Measurements from ENCODE around the gene CIB4. TPM values are rescaled to one million over a fixed set of nuclear protein-coding genes. Genes with fewer than 3 reads are reported as not detected.

Gene CIB4
- total and polyA plus RNA-seq, 2 of the 4 experiments (the other 2 are of a cell fraction) = not detected

DNA sequence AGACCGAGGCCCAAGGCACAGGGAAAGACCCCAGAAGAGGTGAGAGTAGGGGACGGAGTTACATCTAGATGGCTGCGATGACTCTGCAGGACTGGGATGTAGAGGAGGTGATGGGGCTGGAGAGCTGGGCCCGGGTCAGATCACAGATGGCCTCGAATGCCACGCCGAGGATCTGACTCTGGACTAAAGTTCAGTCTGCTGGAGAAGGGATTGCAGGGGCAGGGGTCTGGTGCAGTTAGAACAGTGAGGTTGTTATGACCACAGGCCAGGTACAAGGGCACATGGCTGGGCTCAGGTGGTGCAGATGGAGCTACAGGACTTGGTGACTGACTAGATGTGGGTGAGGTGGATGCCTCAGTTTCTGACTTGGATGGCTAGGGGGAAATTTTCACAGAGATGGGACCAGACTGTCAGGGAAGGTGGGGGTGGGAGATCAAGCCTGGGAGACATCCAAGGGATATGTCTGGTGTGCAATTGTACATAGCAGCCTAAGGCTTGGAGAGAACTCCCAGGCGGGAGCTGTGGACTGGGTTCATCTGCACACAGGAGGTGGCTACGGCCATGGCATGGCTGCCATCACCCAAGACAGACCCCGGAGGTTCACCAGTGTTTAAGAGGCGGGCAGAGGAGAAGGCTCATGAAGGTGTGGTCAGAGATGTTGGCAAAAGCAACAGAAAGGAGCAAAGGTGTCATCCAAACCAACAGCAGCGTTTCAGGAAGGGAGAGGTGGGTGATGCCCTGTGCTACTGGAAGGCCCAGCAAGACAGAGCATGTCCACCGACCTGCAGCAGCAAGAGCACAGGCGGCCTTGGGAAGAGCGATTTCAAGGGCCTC, 66.9 kb downstream of the CIB4 start:
- Histone ChIP-seq H2BK5ac (ENCODE audit: low read depth, low read length, poor library complexity, severe bottlenecking) (no peak overlapping the region), H2AK9ac (replicated peaks; ENCODE audit: low read depth, low read length, poor library complexity) (no peak overlapping the region), H4K8ac (ENCODE audit: low read depth in 2 of 2, low read length in 2 of 2) (no peak overlapping the region), H3K9me1 (ENCODE audit: insufficient read depth, low read length) (no peaks in the 10 kb centered on the region), H3K79me1 (ENCODE audit: low read depth in 1 of 2, low read length in 2 of 2) (no peaks in the 10 kb centered on the region), H2BK15ac (ENCODE audit: low read depth, low read length) (no peak overlapping the region), H2AFZ (replicated peaks; ENCODE audit: low read length, poor library complexity) (no peak overlapping the region), H3K9ac (ENCODE audit: low read depth, low read length) (no peak overlapping the region), H3K4me3 (ENCODE audit: insufficient read depth, low read depth, low read length) (no peak overlapping the region), H3K9me3 (ENCODE audit: control insufficient read depth, insufficient read depth, low read length) (no peaks in the 10 kb centered on the region), H3K18ac (ENCODE audit: low read depth, low read length) (no peak overlapping the region), H3K14ac (replicated peaks; ENCODE audit: low read depth, low read length) (no peak overlapping the region), H4K91ac (ENCODE audit: insufficient read depth, low read depth, low read length) (no peak overlapping the region), H3K27ac (ENCODE audit: insufficient read depth, low read length) (no peak overlapping the region), H3K4ac (ENCODE audit: low read depth, low read length) (no peak overlapping the region), H3K56ac (ENCODE audit: extremely low read depth, insufficient read depth, low read length) (no peak overlapping the region), H4K5ac (ENCODE audit: low read depth, low read length) (no peak overlapping the region), H3K23ac (ENCODE audit: low read depth, low read length) (no peak overlapping the region), H3K4me2 (ENCODE audit: low read depth, low read length) (no peak overlapping the region), H2AK5ac (ENCODE audit: low read depth, low read length) (no peak overlapping the region), H4K20me1 (ENCODE audit: insufficient read depth, low read length) (no peaks in the 10 kb centered on the region), H2BK120ac (ENCODE audit: low read depth, low read length) (no peak overlapping the region), H2BK20ac (ENCODE audit: low read depth, low read length) (no peak overlapping the region), H3K4me1 (ENCODE audit: control insufficient read depth, insufficient read depth, low read length) (no peaks in the 10 kb centered on the region), H3K36me3 (ENCODE audit: control insufficient read depth, insufficient read depth, low read length) (no peaks in the 10 kb centered on the region), H3K27me3 (ENCODE audit: control insufficient read depth, insufficient read depth, low read length) (peaks cover 69% of the 10 kb centered on the region)
- ChIA-PET POLR2A (ENCODE audit: unreplicated experiment) (no interaction called here), CTCF (no interaction called here)
- TF ChIP-seq, protein P1, sequence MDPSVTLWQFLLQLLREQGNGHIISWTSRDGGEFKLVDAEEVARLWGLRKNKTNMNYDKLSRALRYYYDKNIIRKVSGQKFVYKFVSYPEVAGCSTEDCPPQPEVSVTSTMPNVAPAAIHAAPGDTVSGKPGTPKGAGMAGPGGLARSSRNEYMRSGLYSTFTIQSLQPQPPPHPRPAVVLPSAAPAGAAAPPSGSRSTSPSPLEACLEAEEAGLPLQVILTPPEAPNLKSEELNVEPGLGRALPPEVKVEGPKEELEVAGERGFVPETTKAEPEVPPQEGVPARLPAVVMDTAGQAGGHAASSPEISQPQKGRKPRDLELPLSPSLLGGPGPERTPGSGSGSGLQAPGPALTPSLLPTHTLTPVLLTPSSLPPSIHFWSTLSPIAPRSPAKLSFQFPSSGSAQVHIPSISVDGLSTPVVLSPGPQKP (IDR thresholded peaks at IDR 0.05; ENCODE audit: borderline replicate concordance, low read depth, low read length) = no peak
- TF ChIP-seq FOS (IDR thresholded peaks at IDR 0.05; ENCODE audit: low read depth, low read length) (no peak), USF2 (IDR thresholded peaks at IDR 0.05; ENCODE audit: low read depth, low read length) (no peak), SMC3 (IDR thresholded peaks at IDR 0.05; ENCODE audit: low read depth, low read length) (no peak), RFX5 (IDR thresholded peaks at IDR 0.05; ENCODE audit: low read depth, low read length) (no peak), POLR2A (IDR thresholded peaks at IDR 0.05; ENCODE audit: low read depth, low read length) (no peak), MAZ (IDR thresholded peaks at IDR 0.05; ENCODE audit: borderline replicate concordance, low read depth, low read length) (no peak), CTCF (conservative IDR thresholded peaks at IDR 0.05; ENCODE audit: low read depth, low read length) (no peak), MXI1 (IDR thresholded peaks at IDR 0.05; ENCODE audit: borderline replicate concordance, low read depth, low read length) (no peak), CHD1 (IDR thresholded peaks at IDR 0.05; ENCODE audit: low read depth, low read length) (no peak), MAFK (IDR thresholded peaks at IDR 0.05; ENCODE audit: low read depth, low read length) (no peak), RCOR1 (IDR thresholded peaks at IDR 0.05; ENCODE audit: insufficient replicate concordance, low read length) (no peak), CEBPB (IDR thresholded peaks at IDR 0.05; ENCODE audit: low read depth, low read length) (no peak)
- BruUV-seq (replicated peaks) = no TSS peak
- dilution Hi-C loops (cut with HindIII; ENCODE audit: low sequenced_read_pairs, unreplicated experiment) = no loop called here
- WGBS, 2 experiments (ENCODE audit: extremely low coverage in 2 of 2, insufficient read length in 1 of 2) = 67% methylated on average over 9 of the region's 15 CpGs; no CpG with 5 or more reads in 1 of the 2 experiments
- intact Hi-C loops (cut with micrococcal nuclease) = loop anchor here (10.0 kb wide), 1 partner anchor 329 kb away; the partner anchor contains the start of genes HADHA and HADHB
- ATAC-seq (ENCODE audit: low read depth) (no peak), DNase-seq (no peak)
- in situ Hi-C loops (cut with MboI; ENCODE audit: low sequenced_read_pairs) = no loop called here

Data from IMR-90 (cell line).